Brain pericyte (primary cell): ENCODE measurements around the gene SPINT1.
A peak's percentile ranks its signal among the peaks of the same experiment; 100 is the strongest.

ENCODE experiments used
- DNase-seq: peaks from one replicate; pipeline ENCODE4 v3.0.0-alpha.2; 2012; ENCODE audit warnings: low read depth, low spot score

Gene SPINT1

DNA sequence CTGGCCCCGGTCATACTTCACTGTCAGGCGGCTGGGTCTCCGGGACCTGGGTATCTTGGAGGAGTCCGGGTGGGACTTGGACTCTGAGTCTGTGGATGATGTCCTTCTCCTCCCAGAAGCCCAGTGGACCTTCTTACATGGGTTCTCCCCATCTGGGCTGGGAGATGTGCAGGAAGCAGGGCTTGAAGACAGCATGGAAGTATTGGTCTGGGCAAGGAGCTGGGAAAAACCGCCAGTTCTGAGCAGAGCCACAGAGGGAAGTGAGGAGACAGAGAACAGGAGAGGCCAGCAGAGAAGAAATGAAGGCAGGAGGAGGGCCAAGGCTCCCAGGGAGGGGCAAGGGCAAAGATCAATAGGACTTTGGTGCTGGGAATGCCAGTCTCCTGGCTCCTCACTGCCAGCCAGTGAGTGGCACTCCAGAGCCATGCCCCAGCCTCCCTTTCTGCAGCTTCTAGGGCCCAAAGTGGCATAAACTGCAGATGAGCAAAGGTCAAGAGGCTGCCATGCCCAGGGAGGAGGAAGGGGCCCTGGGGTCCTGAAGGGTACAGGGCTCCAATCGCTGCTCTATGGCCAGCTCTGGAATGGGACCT, 15.3 kb upstream of the SPINT1 start, which contains the start of gene PPP1R14D:
PPP1R14D (minus strand) TSS at position 262 of the 590 bp plus-strand sequence; CDS start at position 195, 67 bp downstream.
- DNase-seq, result no peak

DNA sequence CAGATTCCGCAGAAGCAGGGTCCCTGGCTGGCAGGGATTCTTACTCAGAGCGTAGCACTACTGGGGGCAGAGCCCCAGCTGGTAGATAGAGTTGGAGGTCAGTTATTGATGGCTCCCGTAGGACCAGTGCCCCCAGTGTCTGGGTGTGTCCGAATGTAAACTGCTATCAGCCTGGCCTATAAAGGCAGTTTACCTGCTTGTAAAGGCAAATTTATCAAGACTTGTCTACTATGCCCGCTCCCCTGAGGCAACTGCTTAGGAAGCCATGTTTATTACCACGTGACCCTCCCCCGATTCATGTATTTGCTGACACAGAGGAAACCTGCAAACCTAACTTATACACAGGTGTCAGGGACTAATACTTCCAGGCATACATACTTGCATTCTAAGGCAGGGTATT, 14.7 kb upstream of the SPINT1 start:
- no peak for DNase-seq

DNA sequence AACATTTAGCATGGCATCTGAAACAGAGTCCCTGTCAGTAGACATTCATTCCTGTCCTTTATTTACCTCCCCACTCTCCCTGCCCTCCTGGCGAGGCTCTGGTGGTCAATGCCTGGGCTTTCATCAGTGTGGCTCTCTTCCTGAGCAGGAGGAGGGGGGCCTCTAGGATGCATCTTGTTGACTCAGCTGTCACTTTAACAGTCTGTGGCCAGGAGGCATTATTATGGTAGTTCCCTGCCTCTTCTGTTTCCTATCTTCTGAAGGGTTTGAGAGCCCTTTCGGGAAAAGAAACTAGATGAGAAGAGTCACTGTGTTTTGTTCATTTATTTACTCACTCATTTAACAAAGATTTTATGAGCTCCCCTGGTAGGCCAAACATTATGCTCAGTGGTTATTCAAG, 13.0 kb upstream of the SPINT1 start:
- no peak for DNase-seq

DNA sequence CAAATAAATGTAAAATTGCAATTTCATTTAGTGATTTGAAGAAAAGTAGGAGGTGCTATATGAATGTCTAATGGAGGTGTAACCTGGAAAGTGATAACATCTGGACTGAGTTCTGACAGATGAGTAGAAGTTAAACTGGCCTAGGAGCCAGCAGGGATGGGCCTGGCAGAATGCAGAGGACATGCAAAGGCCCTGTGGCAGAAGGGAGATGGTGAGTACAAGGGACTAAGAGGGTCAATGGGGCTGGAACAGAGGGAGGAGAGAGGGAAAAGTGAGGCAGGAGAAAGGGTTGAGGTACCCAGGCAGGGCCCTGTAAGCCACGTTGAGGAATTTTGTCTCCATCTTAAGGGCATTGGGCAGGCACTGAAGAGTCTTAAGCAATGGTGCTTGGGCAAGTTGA, 12.0 kb upstream of the SPINT1 start:
- no peak for DNase-seq

DNA sequence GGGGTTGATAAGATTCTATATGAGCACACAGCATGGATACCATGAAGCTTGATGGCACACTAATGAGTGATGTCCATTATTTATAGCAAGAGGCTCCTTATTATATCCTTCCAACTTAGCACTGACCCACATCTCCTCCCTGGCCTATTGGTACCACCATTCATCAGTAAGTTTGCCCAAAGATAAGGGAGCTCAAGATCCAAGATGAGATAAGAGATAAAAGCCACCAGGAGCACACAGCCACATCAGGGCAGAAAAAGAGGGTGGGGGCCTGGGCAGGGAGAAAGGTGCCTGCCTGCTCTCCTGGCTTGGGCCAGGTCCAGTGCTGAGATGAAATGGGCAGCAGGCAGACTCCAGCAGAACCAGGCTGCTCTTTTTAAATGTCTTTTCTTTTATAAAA, 10.9 kb upstream of the SPINT1 start:
- no peak for DNase-seq

DNA sequence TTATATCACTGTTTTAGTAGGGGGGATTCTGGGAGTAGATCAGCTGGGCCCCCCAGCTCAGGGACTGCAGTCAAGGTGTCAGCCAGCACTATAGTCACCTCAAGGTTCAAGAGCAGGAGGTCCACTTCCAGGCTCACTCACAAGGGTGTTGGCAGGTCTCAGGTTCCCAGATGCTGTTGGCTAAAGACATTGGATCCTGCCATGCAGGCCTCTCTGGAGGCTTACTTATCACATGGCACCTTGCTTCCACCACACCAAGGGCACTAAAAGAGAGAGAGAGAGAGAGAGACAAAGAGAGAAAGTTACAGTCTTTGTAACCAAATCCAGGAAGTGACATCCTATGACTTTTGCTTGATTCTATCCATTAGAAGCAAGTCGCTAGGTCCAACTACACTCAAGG, 7.8 kb upstream of the SPINT1 start:
- no peak for DNase-seq

DNA sequence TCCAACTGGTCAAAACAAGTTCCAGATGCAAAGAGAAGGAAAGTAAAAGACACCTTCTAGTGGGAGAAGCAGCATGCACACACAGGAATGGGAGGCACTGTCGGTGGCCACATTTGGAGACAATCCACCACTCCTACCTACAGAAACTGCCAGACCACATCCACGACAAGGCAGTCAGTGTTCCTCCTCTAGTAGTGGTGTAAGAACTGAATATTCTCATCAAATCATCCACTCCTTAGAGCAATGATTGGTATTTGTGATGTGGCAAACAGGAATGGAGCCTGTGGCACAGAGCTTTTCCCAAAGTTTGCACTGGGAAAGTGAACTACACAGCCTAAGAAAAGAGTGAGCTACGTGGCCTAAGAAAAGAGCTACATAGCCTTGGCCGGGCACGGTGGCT, 5.1 kb upstream of the SPINT1 start:
- DNase-seq, result no peak

DNA sequence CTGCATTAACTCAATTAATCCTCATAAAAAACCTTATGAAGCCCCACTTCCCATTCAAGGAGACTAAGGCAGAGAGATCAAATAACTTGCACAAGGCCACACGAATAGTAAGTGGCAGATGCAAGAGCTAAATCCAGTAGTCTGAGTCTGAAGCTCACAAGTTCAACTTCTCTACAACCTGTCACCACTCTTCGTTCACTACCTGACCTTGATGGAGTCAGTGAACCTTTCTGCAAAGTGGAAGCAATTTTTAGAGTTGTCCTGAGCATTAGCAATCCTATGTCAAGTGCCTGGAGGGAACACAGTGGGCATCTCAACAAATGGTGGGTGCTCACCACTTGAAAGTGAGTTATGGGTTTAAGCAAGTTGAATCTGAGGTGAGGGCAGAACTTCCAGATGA, 2.1 kb upstream of the SPINT1 start:
- DNase-seq, result no peak

DNA sequence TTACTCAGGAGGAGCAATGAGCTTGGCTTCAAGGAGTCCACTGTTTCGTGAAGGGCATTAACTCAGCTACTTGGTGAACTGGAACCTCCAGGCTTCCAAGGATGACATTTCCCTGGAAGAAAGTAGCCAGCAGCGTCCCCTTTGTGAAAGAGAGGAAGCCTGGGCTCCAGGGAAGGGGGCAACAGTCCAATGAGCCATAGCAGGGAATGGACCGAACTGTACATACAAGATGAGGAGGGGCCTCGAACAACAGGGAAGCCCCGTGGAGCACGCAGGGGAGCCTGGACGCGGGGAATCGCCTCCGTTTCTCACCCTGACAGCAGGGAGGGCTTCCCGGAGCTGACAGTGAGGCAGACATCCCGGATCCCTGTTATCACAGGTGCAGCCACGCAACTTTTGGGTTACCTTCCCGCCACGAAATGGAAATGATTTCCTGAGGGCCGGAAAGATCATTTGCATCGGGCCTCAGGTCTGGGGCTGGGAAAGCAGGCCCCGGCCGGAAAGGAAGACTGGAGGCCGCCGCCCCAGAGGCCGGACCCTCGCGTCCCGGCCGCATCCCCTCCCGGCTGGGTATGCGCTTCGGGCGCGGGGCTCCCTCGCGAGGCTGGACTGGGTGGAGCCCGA, 475 bp upstream of the SPINT1 start:
- no peak for DNase-seq

DNA sequence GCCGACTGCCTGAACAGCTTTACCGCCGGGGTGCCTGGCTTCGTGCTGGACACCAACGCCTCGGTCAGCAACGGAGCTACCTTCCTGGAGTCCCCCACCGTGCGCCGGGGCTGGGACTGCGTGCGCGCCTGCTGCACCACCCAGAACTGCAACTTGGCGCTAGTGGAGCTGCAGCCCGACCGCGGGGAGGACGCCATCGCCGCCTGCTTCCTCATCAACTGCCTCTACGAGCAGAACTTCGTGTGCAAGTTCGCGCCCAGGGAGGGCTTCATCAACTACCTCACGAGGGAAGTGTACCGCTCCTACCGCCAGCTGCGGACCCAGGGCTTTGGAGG, 815 bp downstream of the SPINT1 start:
- no peak for DNase-seq

DNA sequence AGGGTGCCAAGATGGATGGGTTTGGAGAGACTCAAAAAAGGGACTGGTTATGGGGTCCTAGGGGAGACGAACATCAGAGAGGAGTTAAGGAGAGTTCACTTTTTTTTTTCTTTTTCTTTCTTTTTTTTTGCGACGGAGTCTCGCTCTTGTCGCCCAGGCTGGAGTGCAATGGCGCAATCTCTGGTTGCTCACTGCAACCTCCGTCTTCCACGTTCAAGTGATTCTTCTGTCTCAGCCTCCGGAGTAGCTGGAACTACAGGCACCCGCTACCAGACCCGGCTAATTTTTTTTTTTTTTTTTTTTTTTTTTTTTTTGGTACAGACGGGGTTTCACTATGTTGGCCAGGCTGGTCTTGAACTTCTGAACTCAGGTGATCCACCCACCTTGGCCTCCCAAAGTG, 1.2 kb downstream of the SPINT1 start:
- DNase-seq, result no peak

DNA sequence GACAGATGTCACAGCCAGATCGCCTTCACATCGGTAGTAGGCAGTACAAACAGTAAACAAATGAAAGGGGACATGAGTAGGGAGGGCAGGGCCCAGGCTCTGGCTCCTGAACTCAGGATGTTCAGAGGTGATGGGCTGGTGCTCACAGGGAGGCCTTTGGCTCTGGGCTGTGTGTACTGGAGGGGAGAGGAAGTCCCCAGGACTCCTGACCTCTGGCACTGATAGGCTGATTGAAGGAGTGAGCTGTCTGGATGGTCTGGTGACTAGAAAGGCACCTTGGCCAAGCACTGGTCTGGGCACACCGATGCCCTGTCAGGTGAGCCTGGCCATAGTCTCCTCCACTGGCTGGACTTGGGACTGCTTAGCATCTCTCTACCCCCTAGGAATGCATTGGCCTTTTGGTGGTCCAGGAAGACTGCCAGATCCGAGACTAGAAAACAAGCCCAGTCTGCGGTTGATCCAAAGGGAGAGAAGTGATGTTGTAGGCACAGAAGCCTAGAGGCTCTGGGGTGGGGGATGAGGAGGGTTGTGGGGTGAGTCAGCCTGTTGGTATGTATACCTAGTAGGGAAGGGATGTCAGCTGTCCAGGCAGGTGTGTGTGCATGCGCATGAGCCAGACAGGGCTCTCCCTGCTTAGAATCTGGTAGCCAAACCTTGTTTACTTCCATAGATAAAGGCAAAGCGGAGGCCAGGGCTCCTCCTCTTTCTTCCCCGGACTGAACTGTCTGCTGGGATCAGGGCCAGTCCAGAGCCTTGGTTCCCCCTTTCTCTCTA, 1.9 kb downstream of the SPINT1 start:
- DNase-seq, result no peak

DNA sequence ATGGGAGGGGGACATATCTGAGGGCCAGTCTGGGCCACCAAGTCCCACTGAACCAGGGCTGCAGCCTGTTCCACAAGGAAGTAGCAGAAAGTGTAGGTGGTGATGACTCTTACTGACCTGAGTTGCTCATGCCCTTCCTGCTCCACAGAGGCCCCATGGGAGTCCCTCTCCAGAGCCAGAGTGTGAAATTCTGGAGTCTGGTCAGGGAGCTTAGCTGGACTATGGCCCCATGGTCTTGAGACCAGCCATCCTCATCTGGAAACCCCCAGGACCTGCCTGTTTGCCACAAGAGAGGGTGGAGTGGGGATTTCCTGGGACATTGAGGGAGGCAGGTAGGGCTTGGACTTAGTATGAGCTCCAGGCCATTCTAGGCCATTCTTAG, 3.0 kb downstream of the SPINT1 start:
- DNase-seq, result no peak

DNA sequence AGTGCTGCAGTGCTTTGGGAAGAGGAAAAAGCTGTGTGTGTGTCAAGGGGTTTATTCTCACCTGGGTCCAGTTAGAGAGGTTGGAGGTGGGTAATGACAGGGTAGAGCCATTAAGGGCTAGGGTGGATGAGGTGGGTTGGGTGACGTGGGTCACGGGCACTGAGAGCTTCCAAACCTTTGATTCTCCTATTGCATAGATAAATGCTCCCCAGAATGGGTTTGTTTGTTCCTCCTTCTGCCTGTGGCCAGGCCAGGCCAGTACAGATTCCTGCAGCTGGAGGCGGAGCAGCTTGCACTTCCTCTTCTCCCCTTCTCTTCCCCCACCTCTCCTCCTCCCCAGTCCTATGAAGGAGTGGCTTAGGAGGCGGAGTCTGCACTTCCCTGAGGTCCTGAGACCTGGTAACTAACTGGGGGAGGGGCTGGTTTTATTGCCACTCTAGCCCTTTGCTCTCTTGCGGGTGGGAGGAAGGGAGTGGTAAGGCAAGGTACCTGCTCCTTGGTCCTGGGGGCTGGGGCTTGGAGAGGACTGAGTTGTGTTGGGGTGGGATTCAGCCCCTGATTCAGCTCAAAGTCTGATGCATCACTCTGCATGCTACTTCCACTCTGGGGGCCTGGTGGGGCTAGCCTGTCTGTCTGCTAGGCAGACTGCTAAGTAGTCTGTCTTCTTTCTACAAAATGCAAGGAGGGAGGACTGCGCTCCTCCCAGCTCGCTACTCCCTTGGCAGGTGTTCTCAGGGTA, 3.5 kb downstream of the SPINT1 start:
- DNase-seq, result no peak

DNA sequence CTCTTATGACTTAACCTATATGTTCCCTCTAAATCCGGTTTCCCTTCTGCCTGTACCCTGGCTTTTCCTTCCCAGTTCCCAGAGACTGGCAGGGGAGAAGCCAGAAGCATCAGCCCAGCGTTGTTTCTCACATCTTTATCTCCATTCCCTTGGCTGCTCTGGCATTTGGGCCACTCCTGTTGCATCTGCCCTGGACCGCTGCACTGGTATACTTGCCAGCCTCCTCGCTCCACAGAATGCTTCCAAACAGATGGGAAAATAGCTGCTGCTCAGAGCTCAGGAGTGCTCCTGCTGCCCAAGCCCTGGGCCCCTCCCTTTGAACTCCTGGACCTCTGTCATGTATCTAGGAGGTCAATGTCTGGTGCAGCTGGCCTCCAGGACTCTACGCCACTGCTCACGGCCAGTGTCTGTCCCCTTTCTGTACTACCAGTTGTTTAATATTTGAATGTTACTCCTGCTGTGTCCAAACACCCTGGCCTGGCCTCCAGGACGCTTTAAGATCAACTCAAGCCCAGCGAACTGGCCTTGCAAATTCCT, 6.8 kb downstream of the SPINT1 start:
- DNase-seq, result no peak

DNA sequence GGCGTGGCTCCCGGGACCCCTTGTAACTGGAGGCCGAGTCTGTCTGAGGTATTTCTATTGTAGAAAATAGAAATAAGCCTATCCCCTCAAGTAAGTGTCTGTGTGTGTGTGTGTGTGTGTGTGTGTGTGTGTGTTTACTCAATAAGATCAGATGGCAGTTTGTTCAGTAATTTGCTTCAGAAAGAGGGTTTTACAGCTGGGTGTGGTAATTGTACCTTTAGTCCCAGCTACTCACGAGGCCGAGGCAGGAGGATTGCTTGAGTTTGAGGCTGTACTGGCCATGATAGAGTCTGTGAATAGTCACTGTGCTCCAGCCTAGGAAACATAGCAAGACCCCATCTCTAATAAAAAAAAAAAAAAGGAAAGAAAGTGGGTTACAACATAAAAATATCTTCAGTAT, 8.7 kb downstream of the SPINT1 start:
- DNase-seq, result no peak

DNA sequence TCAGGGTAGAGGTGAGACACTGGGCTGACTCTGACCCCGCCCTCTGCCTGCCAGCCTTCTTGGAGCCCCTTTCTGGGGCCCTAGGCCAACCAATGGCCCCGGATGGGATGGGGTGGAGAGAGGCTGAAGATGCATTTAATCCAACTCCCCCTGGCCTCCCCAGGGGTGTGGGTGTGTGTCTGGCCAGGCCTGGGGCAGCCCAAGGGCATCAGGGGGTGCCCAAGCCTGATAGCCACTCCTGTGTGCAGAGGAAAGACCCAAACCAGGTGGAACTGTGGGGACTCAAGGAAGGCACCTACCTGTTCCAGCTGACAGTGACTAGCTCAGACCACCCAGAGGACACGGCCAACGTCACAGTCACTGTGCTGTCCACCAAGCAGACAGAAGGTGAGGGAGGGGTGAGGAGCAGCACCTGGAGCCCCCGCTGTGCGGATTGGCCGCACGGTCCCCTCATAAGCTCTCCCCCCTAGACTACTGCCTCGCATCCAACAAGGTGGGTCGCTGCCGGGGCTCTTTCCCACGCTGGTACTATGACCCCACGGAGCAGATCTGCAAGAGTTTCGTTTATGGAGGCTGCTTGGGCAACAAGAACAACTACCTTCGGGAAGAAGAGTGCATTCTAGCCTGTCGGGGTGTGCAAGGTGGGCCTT, 9.5 kb downstream of the SPINT1 start:
- DNase-seq, result no peak

DNA sequence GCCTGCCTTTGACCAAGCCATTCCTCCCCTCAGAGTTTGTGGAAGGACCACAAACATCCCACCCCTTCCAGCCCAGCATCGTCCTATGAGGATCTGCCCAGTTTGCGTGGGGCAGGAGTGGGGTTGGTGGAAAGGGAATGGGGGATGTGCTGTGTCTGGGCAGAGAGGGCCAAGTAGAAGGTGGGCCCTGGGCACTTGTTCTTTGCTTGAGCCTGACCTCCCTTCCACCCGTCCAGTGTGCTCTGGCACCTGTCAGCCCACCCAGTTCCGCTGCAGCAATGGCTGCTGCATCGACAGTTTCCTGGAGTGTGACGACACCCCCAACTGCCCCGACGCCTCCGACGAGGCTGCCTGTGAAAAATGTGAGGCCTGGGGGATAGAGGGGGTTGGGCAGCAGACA, 10.3 kb downstream of the SPINT1 start:
- no peak for DNase-seq

DNA sequence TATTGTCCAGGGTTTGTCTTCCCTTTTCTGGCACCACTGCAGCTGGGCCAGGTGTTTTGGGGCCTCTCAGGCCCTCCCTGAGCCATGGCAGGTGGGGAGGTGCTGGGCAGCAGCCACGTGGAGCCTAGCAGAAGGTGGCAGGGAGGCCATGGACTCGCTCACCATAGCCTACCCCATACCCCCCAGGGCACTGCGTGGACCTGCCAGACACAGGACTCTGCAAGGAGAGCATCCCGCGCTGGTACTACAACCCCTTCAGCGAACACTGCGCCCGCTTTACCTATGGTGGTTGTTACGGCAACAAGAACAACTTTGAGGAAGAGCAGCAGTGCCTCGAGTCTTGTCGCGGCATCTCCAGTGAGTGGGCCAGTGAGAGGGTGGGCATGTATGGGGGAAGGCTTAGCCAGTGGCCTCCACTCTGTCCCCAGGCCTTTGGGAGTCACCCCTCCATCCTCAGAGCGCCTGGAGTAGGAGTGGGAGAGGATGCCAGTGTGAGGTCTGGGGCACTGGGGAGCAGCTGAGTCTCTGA, 11.9 kb downstream of the SPINT1 start:
- DNase-seq, result no peak

DNA sequence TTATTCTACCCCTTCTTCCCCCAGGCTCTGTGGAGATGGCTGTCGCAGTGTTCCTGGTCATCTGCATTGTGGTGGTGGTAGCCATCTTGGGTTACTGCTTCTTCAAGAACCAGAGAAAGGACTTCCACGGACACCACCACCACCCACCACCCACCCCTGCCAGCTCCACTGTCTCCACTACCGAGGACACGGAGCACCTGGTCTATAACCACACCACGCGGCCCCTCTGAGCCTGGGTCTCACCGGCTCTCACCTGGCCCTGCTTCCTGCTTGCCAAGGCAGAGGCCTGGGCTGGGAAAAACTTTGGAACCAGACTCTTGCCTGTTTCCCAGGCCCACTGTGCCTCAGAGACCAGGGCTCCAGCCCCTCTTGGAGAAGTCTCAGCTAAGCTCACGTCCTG, 12.9 kb downstream of the SPINT1 start:
- DNase-seq, result no peak

DNA sequence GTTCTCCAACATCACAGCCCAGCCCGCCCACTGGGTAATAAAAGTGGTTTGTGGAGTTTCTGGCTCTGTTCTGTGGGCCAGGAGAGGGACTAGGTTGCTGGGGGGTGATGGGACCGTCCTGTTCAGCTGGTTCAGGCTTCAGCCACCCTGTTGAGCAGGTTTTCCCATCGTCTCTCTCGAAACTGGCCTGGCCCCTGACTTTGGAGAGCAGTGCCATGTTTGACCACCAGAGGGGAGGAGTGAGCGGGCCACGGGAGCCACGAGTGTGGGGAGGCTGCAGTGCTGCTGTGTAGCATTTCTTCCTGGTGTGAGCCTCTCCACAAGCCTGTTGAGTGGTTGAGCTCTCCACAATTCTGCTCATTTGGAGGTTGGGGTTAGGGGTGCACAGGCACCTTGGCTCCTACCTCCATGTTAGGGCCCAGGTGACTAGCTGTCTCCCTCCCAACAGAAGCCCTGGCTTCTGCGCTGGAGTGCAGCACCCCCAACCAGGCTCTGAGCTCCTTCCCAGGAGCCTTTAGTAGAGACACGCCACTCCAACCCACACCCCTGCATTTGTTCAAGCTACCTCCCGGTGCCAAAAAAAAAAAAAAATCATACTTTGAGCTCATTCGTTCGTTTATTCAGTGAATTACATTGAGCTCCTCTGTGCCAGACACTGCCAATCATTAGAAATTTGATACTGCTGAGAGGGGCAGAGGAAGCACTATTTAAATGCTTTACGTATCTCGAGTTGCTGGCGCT, 13.9 kb downstream of the SPINT1 start:
- DNase-seq, result peak; percentile 37
